Transverse colon (tissue), 4 donors: ENCODE measurements around the gene MAPK13. TPM values are rescaled to one million over a fixed set of nuclear protein-coding genes. Genes with fewer than 3 reads are reported as not detected.

Experiments
- DNase-seq: peaks from one replicate; pipeline ENCODE4 v3.0.0-alpha.2; 2019
- H3K27ac ChIP-seq, 4 donors: fragments of 200-600 bp; sonication (generic); 2 replicates each; pipeline ENCODE4 v1.5.1; 2016 to 2018; ENCODE audit warnings: inconsistent platforms in 4 of 4
- H3K27me3 ChIP-seq: fragments of 200-600 bp; sonication (generic); 2 replicates; pipeline ENCODE4 v1.5.1; 2017; ENCODE audit warnings: inconsistent platforms
- H3K36me3 ChIP-seq, 4 donors: fragments of 200-600 bp; sonication (generic); 2 replicates each; pipeline ENCODE4 v1.5.1; 2017 to 2019; ENCODE audit warnings: inconsistent platforms in 4 of 4
- H3K4me1 ChIP-seq, 4 donors: fragments of 200-600 bp; sonication (generic); 2 replicates each; pipeline ENCODE4 v1.5.1; 2017 to 2020; ENCODE audit warnings: inconsistent platforms in 4 of 4
- H3K4me3 ChIP-seq, 4 donors: fragments of 200-600 bp; sonication (generic); 1 replicate in 1 of 4; 2 replicates in 3 of 4; pipeline versions ENCODE4 v1.5.1 to v1.6.1; 2017 to 2019; ENCODE audit warnings: inconsistent platforms in 4 of 4
- H3K9me3 ChIP-seq, 2 donors: fragments of 200-600 bp; sonication (generic); 2 replicates each; pipeline ENCODE4 v1.5.1; 2017 to 2019; ENCODE audit warnings: inconsistent platforms in 2 of 2
- EP300 ChIP-seq: sonication (generic); formaldehyde crosslinking; IDR thresholded peaks from one replicate; pipeline ENCODE4 v1.6.1; 2017; ENCODE audit warnings: antibody characterized with exemption, low read depth
- POLR2A ChIP-seq: fragments of 450-650 bp; IDR thresholded peaks from one replicate; pipeline ENCODE4 v1.6.1; 2016; ENCODE audit warnings: antibody characterized with exemption, mild to moderate bottlenecking, moderate library complexity
- POLR2AphosphoS5 ChIP-seq, 3 donors: sonication (generic); formaldehyde crosslinking; IDR thresholded peaks; one replicate each; pipeline ENCODE4 v1.6.1; 2016; ENCODE audit warnings: antibody characterized with exemption in 3 of 3
- WGBS, 2 donors: methylation state at CpG; one replicate each; pipeline ENCODE4 v1.1.5; 2018; ENCODE audit warnings: low coverage in 1 of 2; 5-methylcytosine and 5-hydroxymethylcytosine counted together
- in situ Hi-C, 4 donors: fragments of 200-750 bp; cut with MboI; loops; one replicate each; pipeline versions ENCODE4 v1.15.0 to v1.15.1; 2017; ENCODE audit warnings: low sequenced_read_pairs in 3 of 4, low pct_ligation_motif_present in 1 of 4, low pct_unique_long_range_greater_than_20kb in 1 of 4
- intact Hi-C: fragments of 100-400 bp; cut with DNase I; formaldehyde crosslinking; loops from one replicate; pipeline ENCODE4 v1.15.1; 2023; ENCODE audit warnings: low total_unique reads
- total RNA-seq, 4 donors: library from RNA; depleted of rRNA; stranded (reverse); fragments of >200 nt; gene quantifications; one replicate each; pipeline ENCODE4 v1.1.0, GENCODE V29; 2016
- TF ChIP-seq, protein P1 (sequence below), 5 experiments: fragments of 200-600 bp in 3 of 5; fragments of 450-650 bp in 2 of 5; sonication (generic) in 3 of 5; IDR thresholded peaks; 1 replicate in 2 of 5; 2 replicates in 3 of 5; pipeline ENCODE4 v1.5.1; 2016 to 2017; ENCODE audit warnings: antibody characterized with exemption in 5 of 5, inconsistent platforms in 3 of 5, mild to moderate bottlenecking in 2 of 5, moderate library complexity in 1 of 5

The MAPK13 gene
- total RNA-seq, 4 donors from 2014 or later, result 67.7 to 200 (median 146) TPM

DNA sequence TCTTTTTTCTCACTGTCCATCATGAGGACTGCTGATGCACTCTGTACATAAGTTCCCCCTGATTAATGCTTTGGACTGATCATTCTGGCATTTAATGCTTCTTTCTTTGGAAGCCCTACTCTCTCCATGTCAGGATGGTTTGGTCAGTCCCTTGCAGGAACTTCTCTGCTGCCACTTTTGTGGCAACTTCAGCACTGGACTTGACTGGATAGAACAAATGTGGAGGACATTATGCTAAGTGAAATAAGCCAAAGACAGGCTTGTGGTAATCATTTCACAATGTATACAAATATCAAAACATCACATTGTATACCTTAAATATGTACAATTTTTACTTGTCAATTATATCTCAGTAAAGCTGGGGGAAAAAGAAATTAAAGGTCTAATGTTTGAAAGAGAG lies 54.0 kb downstream of the MAPK13 start:
- intact Hi-C loops, result no loop called here

DNA sequence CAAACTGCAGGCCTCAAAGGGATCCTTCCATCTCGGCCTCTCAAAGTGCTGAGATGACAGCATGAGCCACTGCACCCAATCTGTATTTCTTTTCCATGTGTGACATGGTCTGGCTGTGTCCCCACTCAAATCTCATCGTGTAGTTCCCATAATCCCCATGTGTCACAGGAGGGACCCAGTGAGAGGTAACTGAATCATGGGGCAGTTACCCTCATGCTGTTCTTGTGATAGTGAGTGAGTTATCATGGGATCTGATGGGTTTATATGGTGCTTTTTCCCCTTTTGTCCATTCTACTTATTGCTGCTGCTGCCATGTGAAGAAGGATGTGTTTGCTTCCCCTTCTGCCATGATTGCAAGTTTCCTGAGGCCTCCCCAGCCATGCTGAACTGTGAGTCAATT lies 55.9 kb downstream of the MAPK13 start:
- WGBS, 2 donors, result 92% methylated on average over 2 of the region's 2 CpGs; no CpG with 5 or more reads in 1 of the 2 donors
- in situ Hi-C loops, result loop anchor here in 2 of 4 donors (10.0 kb wide), 1 partner anchor 51 kb away; the partner anchor contains the start of gene MAPK13 (in 2 of the 2)
- intact Hi-C loops, result no loop called here

More for the DNA sequence above, 54.0 kb downstream of the MAPK13 start:
- in situ Hi-C loops, result loop anchor here in 2 of 4 donors (10.0 kb wide), 1 partner anchor 50 kb away; the partner anchor contains the start of gene MAPK13 (in 2 of the 2)
- Histone ChIP-seq H3K9me3 (peaks cover 0 to 3% of the 10 kb centered on the region in 2 donors), H3K27me3 (no peaks in the 10 kb centered on the region), H3K27ac (no peak overlapping the region), H3K36me3 (no peaks in the 10 kb centered on the region), H3K4me3 (no peak overlapping the region), H3K4me1 (no peaks in the 10 kb centered on the region)
- no peak for DNase-seq
- TF ChIP-seq EP300, result no peak
- TF ChIP-seq, protein P1, sequence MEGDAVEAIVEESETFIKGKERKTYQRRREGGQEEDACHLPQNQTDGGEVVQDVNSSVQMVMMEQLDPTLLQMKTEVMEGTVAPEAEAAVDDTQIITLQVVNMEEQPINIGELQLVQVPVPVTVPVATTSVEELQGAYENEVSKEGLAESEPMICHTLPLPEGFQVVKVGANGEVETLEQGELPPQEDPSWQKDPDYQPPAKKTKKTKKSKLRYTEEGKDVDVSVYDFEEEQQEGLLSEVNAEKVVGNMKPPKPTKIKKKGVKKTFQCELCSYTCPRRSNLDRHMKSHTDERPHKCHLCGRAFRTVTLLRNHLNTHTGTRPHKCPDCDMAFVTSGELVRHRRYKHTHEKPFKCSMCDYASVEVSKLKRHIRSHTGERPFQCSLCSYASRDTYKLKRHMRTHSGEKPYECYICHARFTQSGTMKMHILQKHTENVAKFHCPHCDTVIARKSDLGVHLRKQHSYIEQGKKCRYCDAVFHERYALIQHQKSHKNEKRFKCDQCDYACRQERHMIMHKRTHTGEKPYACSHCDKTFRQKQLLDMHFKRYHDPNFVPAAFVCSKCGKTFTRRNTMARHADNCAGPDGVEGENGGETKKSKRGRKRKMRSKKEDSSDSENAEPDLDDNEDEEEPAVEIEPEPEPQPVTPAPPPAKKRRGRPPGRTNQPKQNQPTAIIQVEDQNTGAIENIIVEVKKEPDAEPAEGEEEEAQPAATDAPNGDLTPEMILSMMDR (IDR thresholded peaks at IDR 0.05), result no peak
- TF ChIP-seq POLR2AphosphoS5 (IDR thresholded peaks at IDR 0.05), result no peak
- TF ChIP-seq POLR2A, result no peak

GRCh38 chr6:36187446-36187845 lies 57.1 kb downstream of the MAPK13 start:
- WGBS, 2 donors, result 83 to 89% methylated on average over 2 of the region's 2 CpGs
- H3K27me3 ChIP-seq, result no peaks in the 10 kb centered on the region
- intact Hi-C loops, result no loop called here

More for the DNA sequence above, 55.9 kb downstream of the MAPK13 start:
- Histone ChIP-seq H3K9me3 (no peaks in the 10 kb centered on the region), H3K27me3 (no peaks in the 10 kb centered on the region), H3K4me3 (no peak overlapping the region), H3K36me3 (no peaks in the 10 kb centered on the region), H3K4me1 (no peaks in the 10 kb centered on the region), H3K27ac (no peak overlapping the region)
- DNase-seq, result no peak
- no peak for TF ChIP-seq EP300
- TF ChIP-seq, protein P1 (IDR thresholded peaks at IDR 0.05), result no peak
- TF ChIP-seq POLR2A, result no peak
- TF ChIP-seq POLR2AphosphoS5 (IDR thresholded peaks at IDR 0.05), result no peak

More at GRCh38 chr6:36187446-36187845, 57.1 kb downstream of the MAPK13 start:
- H3K36me3 ChIP-seq, result no peaks in the 10 kb centered on the region
- no peak overlapping the region for H3K4me3 ChIP-seq
- in situ Hi-C loops, result loop anchor here in 2 of 4 donors (10.0 kb wide), 1 partner anchor 53 kb away; the partner anchor contains the start of gene MAPK13 (in 2 of the 2)
- no peaks in the 10 kb centered on the region for H3K4me1 ChIP-seq
- H3K27ac ChIP-seq, result no peak overlapping the region
- DNase-seq, result no peak
- no peaks in the 10 kb centered on the region for H3K9me3 ChIP-seq
- TF ChIP-seq POLR2A (no peak), EP300 (no peak), POLR2AphosphoS5 (IDR thresholded peaks at IDR 0.05) (no peak)
- TF ChIP-seq, protein P1 (IDR thresholded peaks at IDR 0.05), result no peak

Other genes starting within 250 kb of the MAPK13 start
- gene SRPK1, start 209.4 kb upstream of the MAPK13 start, total RNA-seq, result 100 to 1,000 TPM; 107 to 155 (median 110) TPM
- 1 to 10 TPM in 2 of 4 donors, not detected in 2; 1.1 to 2.6 TPM for gene SLC26A8, start 105.9 kb upstream of the MAPK13 start, total RNA-seq
- 100 to 1,000 TPM in 2 of 4 donors, 10 to 100 TPM in 2; 82.2 to 132 (median 112) TPM for gene MAPK14, start 102.7 kb upstream of the MAPK13 start, total RNA-seq
- gene BRPF3, start 66.2 kb downstream of the MAPK13 start, total RNA-seq, result 100 to 1,000 TPM in 2 of 4 donors, 10 to 100 TPM in 2; 74.8 to 209 (median 90.6) TPM
- gene PNPLA1, start 139.5 kb downstream of the MAPK13 start, total RNA-seq, result 1 to 10 TPM in 1 of 4 donors, under 1 TPM in 1, not detected in 2; 0.79 to 1.1 TPM
- 10 to 100 TPM in 3 of 4 donors, 1 to 10 TPM in 1; 6.0 to 23.6 (median 14.1) TPM for gene BNIP5, start 206.4 kb downstream of the MAPK13 start, total RNA-seq